Epidermal melanocyte (primary cell): ENCODE results near the gene FAM168A.

Experiments
- DNase-seq: peaks from one replicate; pipeline ENCODE4 v3.0.0; 2011; ENCODE audit warnings: low spot score; ENCODE audit not compliant: insufficient read length

Gene FAM168A

GRCh38 chr11:73390601-73391565, 207.0 kb downstream of the FAM168A start:
- DNase-seq = no peak

GRCh38 chr11:73389916-73390315, 208.0 kb downstream of the FAM168A start:
- no peak for DNase-seq

GRCh38 chr11:73389134-73389525, 208.8 kb downstream of the FAM168A start:
- no peak for DNase-seq

GRCh38 chr11:73388265-73389133, 209.4 kb downstream of the FAM168A start:
- no peak for DNase-seq

GRCh38 chr11:73387594-73388264, 210.2 kb downstream of the FAM168A start:
- DNase-seq = no peak

GRCh38 chr11:73386546-73386945, 211.4 kb downstream of the FAM168A start:
- DNase-seq = no peak

- DNase-seq = no peak
Measured at GRCh38 chr11:73386016-73386415, 211.9 kb downstream of the FAM168A start.

- no peak for DNase-seq
Measured at GRCh38 chr11:73384872-73385689, 212.8 kb downstream of the FAM168A start.

GRCh38 chr11:73384531-73384871, 213.4 kb downstream of the FAM168A start:
- DNase-seq = no peak

- DNase-seq = no peak
Measured at GRCh38 chr11:73384125-73384441, 213.8 kb downstream of the FAM168A start.

GRCh38 chr11:73383249-73384124, 214.4 kb downstream of the FAM168A start:
- no peak for DNase-seq

- DNase-seq = no peak
Measured at GRCh38 chr11:73382747-73383146, 215.2 kb downstream of the FAM168A start.

GRCh38 chr11:73382183-73382582, 215.7 kb downstream of the FAM168A start:
- no peak for DNase-seq

- no peak for DNase-seq
Measured at GRCh38 chr11:73381589-73381988, 216.3 kb downstream of the FAM168A start.

GRCh38 chr11:73380897-73381410, 217.0 kb downstream of the FAM168A start:
- DNase-seq = no peak

GRCh38 chr11:73380331-73380730, 217.6 kb downstream of the FAM168A start:
- DNase-seq = no peak

- DNase-seq = no peak
Measured at GRCh38 chr11:73379189-73379880, 218.6 kb downstream of the FAM168A start.

- no peak for DNase-seq
Measured at GRCh38 chr11:73376803-73377629, 220.9 kb downstream of the FAM168A start.
